Stomach smooth muscle (tissue), 2 donors: ENCODE measurements around the gene CSTB.

Experiments
- H3K27ac ChIP-seq: one replicate; pipeline ENCODE4 v1.7.0; 2013; ENCODE audit warnings: mild to moderate bottlenecking, low read length, inconsistent platforms
- H3K27me3 ChIP-seq, 2 donors: one replicate each; pipeline ENCODE4 v1.7.0; 2013; ENCODE audit warnings: low read length in 2 of 2; ENCODE audit not compliant: insufficient read depth in 2 of 2, control insufficient read depth in 1 of 2
- H3K36me3 ChIP-seq, 2 donors: one replicate each; pipeline ENCODE4 v1.7.0; 2013; ENCODE audit warnings: low read length in 2 of 2; ENCODE audit not compliant: control insufficient read depth in 2 of 2, insufficient read depth in 2 of 2
- H3K4me1 ChIP-seq: one replicate; pipeline ENCODE4 v1.7.0; 2013; ENCODE audit warnings: low read length; ENCODE audit not compliant: control insufficient read depth, insufficient read depth
- H3K4me3 ChIP-seq, 2 donors: one replicate each; pipeline ENCODE4 v1.7.0; 2013; ENCODE audit warnings: low read length in 2 of 2
- H3K9ac ChIP-seq, 2 donors: one replicate each; pipeline ENCODE4 v1.7.0; 2013; ENCODE audit warnings: low read length in 2 of 2, mild to moderate bottlenecking in 1 of 2
- H3K9me3 ChIP-seq, 2 donors: one replicate each; pipeline ENCODE4 v1.7.0; 2013; ENCODE audit warnings: low read length in 2 of 2; ENCODE audit not compliant: control insufficient read depth in 2 of 2
- donor health status: healthy.
- donor health status: Pancreatic carcinoma.

The CSTB gene

GRCh38 chr21:43764576-43765495 is 11.3 kb downstream of the CSTB start:
- no peak overlapping the region for H3K27ac ChIP-seq
- no peak overlapping the region for H3K9ac ChIP-seq
- H3K4me1 ChIP-seq, result peaks cover 2% of the 10 kb centered on the region
- no peak overlapping the region for H3K4me3 ChIP-seq
- no peaks in the 10 kb centered on the region for H3K36me3 ChIP-seq
- peaks cover 0 to 4% of the 10 kb centered on the region in 2 donors for H3K9me3 ChIP-seq
- no peaks in the 10 kb centered on the region for H3K27me3 ChIP-seq

GRCh38 chr21:43763901-43764523 is 12.1 kb downstream of the CSTB start:
- Histone ChIP-seq H3K9ac (no peak overlapping the region), H3K27me3 (no peaks in the 10 kb centered on the region), H3K4me1 (peaks cover 7% of the 10 kb centered on the region), H3K36me3 (no peaks in the 10 kb centered on the region), H3K9me3 (peaks cover 0 to 4% of the 10 kb centered on the region in 2 donors), H3K4me3 (no peak overlapping the region), H3K27ac (no peak overlapping the region)

- no peak overlapping the region for H3K4me3 ChIP-seq
- peaks cover 0 to 4% of the 10 kb centered on the region in 2 donors for H3K9me3 ChIP-seq
- H3K27me3 ChIP-seq, result no peaks in the 10 kb centered on the region
- no peak overlapping the region for H3K9ac ChIP-seq
- no peaks in the 10 kb centered on the region for H3K36me3 ChIP-seq
- no peak overlapping the region for H3K27ac ChIP-seq
- H3K4me1 ChIP-seq, result peaks cover 18% of the 10 kb centered on the region
These were observed 13.6 kb downstream of the CSTB start for GRCh38 chr21:43762303-43763128.

GRCh38 chr21:43761886-43762285 is 14.2 kb downstream of the CSTB start:
- Histone ChIP-seq H3K4me3 (no peak overlapping the region), H3K9ac (no peak overlapping the region), H3K36me3 (peaks cover 0 to under 1% of the 10 kb centered on the region in 2 donors), H3K27me3 (no peaks in the 10 kb centered on the region), H3K9me3 (peaks cover 0 to 4% of the 10 kb centered on the region in 2 donors), H3K4me1 (peaks cover 21% of the 10 kb centered on the region), H3K27ac (no peak overlapping the region)

GRCh38 chr21:43760391-43760958 is 15.6 kb downstream of the CSTB start:
- Histone ChIP-seq H3K9me3 (peaks cover 0 to 4% of the 10 kb centered on the region in 2 donors), H3K36me3 (peaks cover 8 to 12% of the 10 kb centered on the region in 2 donors), H3K27ac (no peak overlapping the region), H3K27me3 (no peaks in the 10 kb centered on the region), H3K9ac (no peak overlapping the region), H3K4me3 (no peak overlapping the region), H3K4me1 (peaks cover 18% of the 10 kb centered on the region)

GRCh38 chr21:43759651-43760050 is 16.5 kb downstream of the CSTB start:
- Histone ChIP-seq H3K9ac (no peak overlapping the region), H3K9me3 (peaks cover 0 to 4% of the 10 kb centered on the region in 2 donors), H3K27me3 (no peaks in the 10 kb centered on the region), H3K36me3 (peaks cover 8 to 12% of the 10 kb centered on the region in 2 donors), H3K4me3 (no peak overlapping the region), H3K4me1 (peaks cover 18% of the 10 kb centered on the region), H3K27ac (peak overlapping the region; percentile 87)

- Histone ChIP-seq H3K27ac (peak overlapping the region; percentile 87), H3K9ac (peak overlapping the region; percentile 0 to 64), H3K4me1 (peaks cover 18% of the 10 kb centered on the region), H3K9me3 (peaks cover 0 to 4% of the 10 kb centered on the region in 2 donors), H3K27me3 (no peaks in the 10 kb centered on the region), H3K4me3 (peak overlapping the region in 1 of 2 donors; percentile 67), H3K36me3 (peaks cover 15 to 17% of the 10 kb centered on the region in 2 donors)
These were observed 17.3 kb downstream of the CSTB start for GRCh38 chr21:43758811-43759210.

GRCh38 chr21:43758111-43758641 is 17.9 kb downstream of the CSTB start:
- peaks cover 20 to 21% of the 10 kb centered on the region in 2 donors for H3K36me3 ChIP-seq
- peak overlapping the region; percentile 0 to 64 for H3K9ac ChIP-seq
- peak overlapping the region; percentile 14 to 67 for H3K4me3 ChIP-seq

GRCh38 chr21:43757601-43758000 is 18.5 kb downstream of the CSTB start:
- Histone ChIP-seq H3K4me3 (peak overlapping the region in 1 of 2 donors; percentile 67), H3K27ac (peak overlapping the region; percentile 87), H3K36me3 (peaks cover 25 to 27% of the 10 kb centered on the region in 2 donors), H3K27me3 (no peaks in the 10 kb centered on the region), H3K4me1 (peaks cover 18% of the 10 kb centered on the region), H3K9me3 (no peaks in the 10 kb centered on the region), H3K9ac (no peak overlapping the region)

More at GRCh38 chr21:43758111-43758641, 17.9 kb downstream of the CSTB start:
- Histone ChIP-seq H3K27ac (peak overlapping the region; percentile 87), H3K9me3 (peaks cover 0 to 4% of the 10 kb centered on the region in 2 donors), H3K27me3 (no peaks in the 10 kb centered on the region), H3K4me1 (peaks cover 18% of the 10 kb centered on the region)
